Loucy (cell line): ENCODE measurements around the gene NHSL1.

Experiments
- EZH2phosphoT487 ChIP-seq: fragments of 200-600 bp; IDR thresholded peaks from 2 replicates; pipeline ENCODE4 v1.6.1; 2018; ENCODE audit warnings: antibody characterized with exemption, mild to moderate bottlenecking, moderate library complexity, borderline replicate concordance
- TF ChIP-seq, protein P1 (sequence below): fragments of 200-600 bp; sonication (generic); conservative IDR thresholded peaks from 2 replicates; pipeline ENCODE4 v1.5.1; 2014; ENCODE audit warnings: mild to moderate bottlenecking, antibody characterized with exemption, low read length

- TF ChIP-seq, protein P1, sequence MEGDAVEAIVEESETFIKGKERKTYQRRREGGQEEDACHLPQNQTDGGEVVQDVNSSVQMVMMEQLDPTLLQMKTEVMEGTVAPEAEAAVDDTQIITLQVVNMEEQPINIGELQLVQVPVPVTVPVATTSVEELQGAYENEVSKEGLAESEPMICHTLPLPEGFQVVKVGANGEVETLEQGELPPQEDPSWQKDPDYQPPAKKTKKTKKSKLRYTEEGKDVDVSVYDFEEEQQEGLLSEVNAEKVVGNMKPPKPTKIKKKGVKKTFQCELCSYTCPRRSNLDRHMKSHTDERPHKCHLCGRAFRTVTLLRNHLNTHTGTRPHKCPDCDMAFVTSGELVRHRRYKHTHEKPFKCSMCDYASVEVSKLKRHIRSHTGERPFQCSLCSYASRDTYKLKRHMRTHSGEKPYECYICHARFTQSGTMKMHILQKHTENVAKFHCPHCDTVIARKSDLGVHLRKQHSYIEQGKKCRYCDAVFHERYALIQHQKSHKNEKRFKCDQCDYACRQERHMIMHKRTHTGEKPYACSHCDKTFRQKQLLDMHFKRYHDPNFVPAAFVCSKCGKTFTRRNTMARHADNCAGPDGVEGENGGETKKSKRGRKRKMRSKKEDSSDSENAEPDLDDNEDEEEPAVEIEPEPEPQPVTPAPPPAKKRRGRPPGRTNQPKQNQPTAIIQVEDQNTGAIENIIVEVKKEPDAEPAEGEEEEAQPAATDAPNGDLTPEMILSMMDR: no peak
- no peak for TF ChIP-seq EZH2phosphoT487
Measured at GRCh38 chr6:138515657-138516248, 16.5 kb upstream of the NHSL1 start.
